ENCODE data around the gene PROM1. TPM values are rescaled to one million over a fixed set of nuclear protein-coding genes. Genes with fewer than 3 reads are reported as not detected.
A peak's percentile ranks its signal among the peaks of the same experiment; 100 is the strongest.

The PROM1 gene
- polyA plus RNA-seq = under 1 TPM in 2 of 3 donors, not detected in 1; 0.11 to 0.16 TPM

- H3K4me3 Mint-ChIP-seq = peak within 1 kb of the TSS; percentile 39 to 70 (median 57)
- H3K27ac Mint-ChIP-seq = no peak within 1 kb of the TSS
- H3K9me3 Mint-ChIP-seq = no peaks in the 10 kb centered on the region
- DNase-seq = no peak
- peaks cover 11 to 41% (median 28%) of the 10 kb centered on the region in 3 donors for H3K27me3 Mint-ChIP-seq (ENCODE audit: low read depth in 3 of 3)
- no peaks in the 10 kb centered on the region for H3K36me3 Mint-ChIP-seq
- peaks cover 19 to 26% of the 10 kb centered on the region in 2 donors for H3K4me1 Mint-ChIP-seq
These were observed at the start of gene PROM1 for GRCh38 chr4:16083241-16084191. Gene PROM1 (minus strand): TSS chr4:16084023. CDS start chr4:16075906, 8,117 bp downstream.

- H3K27ac Mint-ChIP-seq = no peak overlapping the region
- H3K9me3 Mint-ChIP-seq = no peaks in the 10 kb centered on the region
- no peaks in the 10 kb centered on the region for H3K4me1 Mint-ChIP-seq
- no peak overlapping the region for H3K4me3 Mint-ChIP-seq
- no peak for DNase-seq
- H3K27me3 Mint-ChIP-seq (ENCODE audit: low read depth in 3 of 3) = peaks cover 3 to 13% (median 5%) of the 10 kb centered on the region in 3 donors
- H3K36me3 Mint-ChIP-seq = no peaks in the 10 kb centered on the region
These were observed 49.6 kb upstream of the PROM1 start for GRCh38 chr4:16133406-16133805.

GRCh38 chr4:16131293-16131692 lies 47.5 kb upstream of the PROM1 start:
- Mint-ChIP-seq H3K9me3 (no peaks in the 10 kb centered on the region), H3K36me3 (no peaks in the 10 kb centered on the region), H3K4me1 (no peaks in the 10 kb centered on the region), H3K4me3 (no peak overlapping the region), H3K27ac (no peak overlapping the region), H3K27me3 (ENCODE audit: low read depth in 3 of 3) (peaks cover 3 to 13% (median 6%) of the 10 kb centered on the region in 3 donors)
- no peak for DNase-seq

GRCh38 chr4:16129336-16129735 lies 45.5 kb upstream of the PROM1 start:
- Mint-ChIP-seq H3K36me3 (no peaks in the 10 kb centered on the region), H3K9me3 (no peaks in the 10 kb centered on the region), H3K27ac (no peak overlapping the region), H3K4me3 (no peak overlapping the region), H3K27me3 (ENCODE audit: low read depth in 3 of 3) (peaks cover 0 to 6% (median 5%) of the 10 kb centered on the region in 3 donors), H3K4me1 (no peaks in the 10 kb centered on the region)
- no peak for DNase-seq

- H3K36me3 Mint-ChIP-seq = no peaks in the 10 kb centered on the region
- H3K27me3 Mint-ChIP-seq (ENCODE audit: low read depth in 3 of 3) = peaks cover 0 to 3% (median 2%) of the 10 kb centered on the region in 3 donors
- H3K9me3 Mint-ChIP-seq = no peaks in the 10 kb centered on the region
- peaks cover 9 to 19% of the 10 kb centered on the region in 2 donors for H3K4me1 Mint-ChIP-seq
- no peak overlapping the region for H3K27ac Mint-ChIP-seq
- no peak overlapping the region for H3K4me3 Mint-ChIP-seq
- no peak for DNase-seq
These were observed 42.9 kb upstream of the PROM1 start for GRCh38 chr4:16126714-16127113.

GRCh38 chr4:16125571-16126445 lies 42.0 kb upstream of the PROM1 start:
- no peak overlapping the region for H3K27ac Mint-ChIP-seq
- no peak for DNase-seq
- peaks cover 9 to 19% of the 10 kb centered on the region in 2 donors for H3K4me1 Mint-ChIP-seq
- no peaks in the 10 kb centered on the region for H3K9me3 Mint-ChIP-seq
- H3K27me3 Mint-ChIP-seq (ENCODE audit: low read depth in 3 of 3) = peaks cover 2 to 3% (median 2%) of the 10 kb centered on the region in 3 donors
- H3K4me3 Mint-ChIP-seq = no peak overlapping the region
- H3K36me3 Mint-ChIP-seq = no peaks in the 10 kb centered on the region

- H3K27ac Mint-ChIP-seq = no peak overlapping the region
These were observed 40.4 kb upstream of the PROM1 start for GRCh38 chr4:16124232-16124631.

GRCh38 chr4:16123356-16124084 lies 39.7 kb upstream of the PROM1 start:
- peaks cover 2 to 6% (median 4%) of the 10 kb centered on the region in 3 donors for H3K27me3 Mint-ChIP-seq (ENCODE audit: low read depth in 3 of 3)
- H3K9me3 Mint-ChIP-seq = no peaks in the 10 kb centered on the region
- peaks cover 9 to 19% of the 10 kb centered on the region in 2 donors for H3K4me1 Mint-ChIP-seq
- H3K36me3 Mint-ChIP-seq = no peaks in the 10 kb centered on the region
- H3K27ac Mint-ChIP-seq = no peak overlapping the region
- no peak for DNase-seq
- no peak overlapping the region for H3K4me3 Mint-ChIP-seq

More at GRCh38 chr4:16124232-16124631, 40.4 kb upstream of the PROM1 start:
- Mint-ChIP-seq H3K36me3 (no peaks in the 10 kb centered on the region), H3K27me3 (ENCODE audit: low read depth in 3 of 3) (peaks cover 0 to 4% (median 2%) of the 10 kb centered on the region in 3 donors), H3K9me3 (no peaks in the 10 kb centered on the region), H3K4me1 (peaks cover 9 to 19% of the 10 kb centered on the region in 2 donors), H3K4me3 (no peak overlapping the region)
- no peak for DNase-seq

GRCh38 chr4:16122784-16123183 lies 39.0 kb upstream of the PROM1 start:
- Mint-ChIP-seq H3K4me1 (peaks cover 9 to 19% of the 10 kb centered on the region in 2 donors), H3K27ac (no peak overlapping the region), H3K4me3 (no peak overlapping the region), H3K36me3 (no peaks in the 10 kb centered on the region), H3K9me3 (no peaks in the 10 kb centered on the region), H3K27me3 (ENCODE audit: low read depth in 3 of 3) (peaks cover 2 to 7% (median 4%) of the 10 kb centered on the region in 3 donors)
- DNase-seq = no peak

GRCh38 chr4:16122308-16122711 lies 38.5 kb upstream of the PROM1 start:
- peaks cover 1 to 7% (median 2%) of the 10 kb centered on the region in 3 donors for H3K27me3 Mint-ChIP-seq (ENCODE audit: low read depth in 3 of 3)
- H3K36me3 Mint-ChIP-seq = no peaks in the 10 kb centered on the region
- H3K4me3 Mint-ChIP-seq = peak overlapping the region in 1 of 5 donors; percentile 2
- no peaks in the 10 kb centered on the region for H3K9me3 Mint-ChIP-seq
- H3K27ac Mint-ChIP-seq = no peak overlapping the region
- H3K4me1 Mint-ChIP-seq = peaks cover 9 to 19% of the 10 kb centered on the region in 2 donors
- no peak for DNase-seq

GRCh38 chr4:16120720-16121119 lies 36.9 kb upstream of the PROM1 start:
- Mint-ChIP-seq H3K4me1 (peaks cover 9 to 19% of the 10 kb centered on the region in 2 donors), H3K9me3 (no peaks in the 10 kb centered on the region), H3K27me3 (ENCODE audit: low read depth in 3 of 3) (peaks cover 1 to 8% (median 2%) of the 10 kb centered on the region in 3 donors), H3K36me3 (no peaks in the 10 kb centered on the region), H3K27ac (no peak overlapping the region), H3K4me3 (no peak overlapping the region)
- no peak for DNase-seq

- DNase-seq = no peak
- H3K4me1 Mint-ChIP-seq = peaks cover 9 to 19% of the 10 kb centered on the region in 2 donors
- no peak overlapping the region for H3K27ac Mint-ChIP-seq
- H3K36me3 Mint-ChIP-seq = no peaks in the 10 kb centered on the region
- no peaks in the 10 kb centered on the region for H3K9me3 Mint-ChIP-seq
- H3K27me3 Mint-ChIP-seq (ENCODE audit: low read depth in 3 of 3) = peaks cover 2 to 11% (median 2%) of the 10 kb centered on the region in 3 donors
- H3K4me3 Mint-ChIP-seq = no peak overlapping the region
These were observed 36.2 kb upstream of the PROM1 start for GRCh38 chr4:16119981-16120380.

GRCh38 chr4:16118090-16118489 lies 34.3 kb upstream of the PROM1 start:
- DNase-seq = no peak
- Mint-ChIP-seq H3K27me3 (ENCODE audit: low read depth in 3 of 3) (peaks cover 2 to 11% (median 3%) of the 10 kb centered on the region in 3 donors), H3K9me3 (no peaks in the 10 kb centered on the region), H3K4me1 (peaks cover 7 to 14% of the 10 kb centered on the region in 2 donors), H3K4me3 (no peak overlapping the region), H3K27ac (no peak overlapping the region), H3K36me3 (no peaks in the 10 kb centered on the region)
